Stimulated activated CD8-positive, alpha-beta memory T cell treated with anti-CD3 and anti-CD28 coated beads, Interleukin-2, amount 100 ng/mL, for 48 hours (primary cell): Measurements from ENCODE around the gene ARPP21.
"Not testable (repeated sequence)": the region's sequence is repeated elsewhere in the genome, so short reads cannot be mapped to it uniquely, and the experiment has no call there.

ENCODE experiments used
- DNase-seq, 2 donors: peaks; one replicate each; pipeline ENCODE4 v3.0.0-alpha.2; 2020; ENCODE audit warnings: low read depth in 2 of 2

Gene ARPP21

GRCh38 chr3:35639254-35640186 is at the start of gene ARPP21:
ARPP21 (plus strand) TSS chr3:35639525; CDS start chr3:35681752, 42,227 bp downstream.
- no peak for DNase-seq

DNA sequence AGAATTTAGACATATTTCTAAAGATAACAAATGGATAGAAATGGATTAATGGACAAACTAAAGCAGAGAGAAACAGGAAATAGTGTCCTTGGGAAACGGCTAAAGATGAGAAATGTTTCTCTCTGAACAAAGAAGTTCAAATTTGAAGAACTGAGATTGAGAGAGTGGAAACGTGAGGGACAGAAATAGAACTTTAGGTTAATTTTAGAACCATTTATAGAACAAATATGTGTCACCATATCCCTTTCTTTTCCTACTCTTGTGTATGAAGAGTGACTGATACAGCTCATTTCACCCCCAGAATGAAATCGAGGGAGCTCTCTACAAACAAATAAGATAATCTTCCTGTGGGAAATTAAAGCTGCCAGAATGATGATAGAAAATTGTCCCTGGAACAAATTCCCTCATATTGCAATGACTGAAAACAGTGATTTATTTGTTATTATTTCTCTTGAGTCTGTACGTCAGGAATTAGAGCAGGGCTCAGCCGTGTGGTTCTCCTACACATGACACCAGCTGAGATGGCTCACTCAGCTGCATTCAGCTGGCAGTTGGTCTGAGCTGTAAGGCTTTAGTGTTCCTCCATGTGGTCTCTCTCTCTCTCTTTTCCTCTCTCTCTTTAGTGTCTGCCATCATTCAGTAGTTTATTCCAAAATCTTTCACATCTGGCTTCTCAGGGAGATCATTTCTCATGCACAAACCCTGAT is 46.6 kb upstream of the ARPP21 start:
- DNase-seq: no peak

GRCh38 chr3:35594739-35595138 is 44.6 kb upstream of the ARPP21 start:
- DNase-seq: no peak

DNA sequence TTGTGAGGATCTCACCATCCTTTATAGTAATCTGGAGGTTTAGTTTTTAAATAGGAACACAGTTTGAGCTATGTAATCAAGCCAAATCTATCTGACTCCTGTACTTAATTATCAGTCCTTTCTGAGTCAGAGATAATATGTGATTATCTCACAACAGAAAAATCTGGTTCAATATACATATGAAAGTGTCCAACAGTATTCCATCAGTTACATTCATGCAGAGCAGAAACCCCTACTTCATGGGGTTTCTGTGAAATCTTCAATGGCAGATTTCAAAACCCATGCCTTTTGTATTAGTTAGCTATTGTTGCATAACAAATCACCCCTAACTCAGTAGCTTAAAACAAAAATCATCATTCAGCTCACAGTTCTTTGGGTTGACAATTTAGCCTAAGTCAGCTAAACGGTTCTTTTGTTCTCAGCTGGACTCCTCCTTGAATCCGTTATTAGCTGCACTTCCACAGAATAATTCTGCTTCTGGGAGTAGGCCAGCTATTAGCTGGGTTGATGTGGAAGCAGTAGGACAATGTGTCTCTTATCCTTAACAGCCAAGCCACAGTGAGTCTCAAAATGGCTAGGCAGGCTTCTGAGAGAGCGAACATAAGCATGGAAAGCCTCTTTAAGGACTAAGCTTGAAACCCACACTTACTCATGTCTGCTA is 42.9 kb upstream of the ARPP21 start:
- no peak for DNase-seq

DNA sequence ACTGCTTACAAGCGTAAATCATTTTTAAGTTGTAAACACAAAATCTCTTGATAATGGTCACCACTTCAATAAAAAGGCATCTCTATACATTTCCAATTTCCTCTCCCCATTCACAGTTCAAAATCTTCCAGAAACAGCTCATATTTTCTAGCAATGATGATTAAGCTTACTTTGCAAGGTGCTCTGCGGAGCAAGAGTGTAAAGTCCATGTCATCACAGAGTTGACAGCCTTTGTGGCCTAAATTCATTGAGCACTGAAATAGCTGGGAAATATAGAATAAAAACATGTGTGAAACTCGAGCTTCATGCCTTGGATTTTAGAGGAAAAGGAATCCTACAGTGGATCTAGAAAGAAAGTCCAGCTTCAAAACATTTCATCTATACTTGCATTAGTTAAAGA is 41.8 kb upstream of the ARPP21 start:
- DNase-seq: no peak

- no peak for DNase-seq
Measured at GRCh38 chr3:35598804-35599203, 40.5 kb upstream of the ARPP21 start.

- no peak for DNase-seq
Measured at GRCh38 chr3:35601959-35602358, 37.4 kb upstream of the ARPP21 start.

GRCh38 chr3:35602395-35602936 is 36.9 kb upstream of the ARPP21 start:
- no peak for DNase-seq

DNA sequence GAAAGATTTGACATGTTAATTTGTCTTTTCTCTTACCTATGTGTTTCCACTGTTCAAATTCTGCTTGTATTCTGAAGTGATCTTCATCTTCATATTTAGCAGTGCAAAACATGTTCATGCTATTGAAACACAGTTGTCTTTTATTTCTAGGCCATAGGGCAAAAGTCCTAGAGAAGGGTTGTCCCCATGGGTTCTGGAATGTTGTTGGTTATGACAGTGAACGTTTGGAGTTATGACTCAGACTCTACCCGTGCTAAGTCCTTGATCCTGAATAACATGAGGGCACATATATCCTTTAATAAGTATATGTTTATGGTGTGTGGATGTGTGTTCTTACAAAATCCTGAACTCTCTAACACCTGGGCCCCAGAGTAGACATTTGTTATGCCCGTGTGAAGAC is 23.0 kb upstream of the ARPP21 start:
- no peak for DNase-seq

DNA sequence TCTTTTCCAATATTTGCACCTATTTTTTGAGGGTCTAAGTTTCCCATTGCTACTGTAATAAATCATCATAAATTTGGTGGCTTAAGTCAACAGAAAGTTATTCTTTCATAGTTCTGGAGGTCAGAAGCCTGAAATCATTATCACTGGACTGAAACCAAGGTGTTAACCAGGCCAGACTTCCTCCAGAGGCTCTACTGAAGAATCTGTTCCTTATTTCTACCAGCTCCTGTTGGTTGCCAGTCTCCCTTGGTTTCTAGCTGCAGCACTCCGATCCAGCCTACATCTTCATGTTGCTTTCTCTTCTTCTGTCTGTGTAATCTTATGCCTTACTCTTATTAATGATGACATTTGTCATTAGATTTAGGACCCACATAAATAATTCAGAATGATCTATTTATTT is 22.0 kb upstream of the ARPP21 start:
- DNase-seq: no peak

DNA sequence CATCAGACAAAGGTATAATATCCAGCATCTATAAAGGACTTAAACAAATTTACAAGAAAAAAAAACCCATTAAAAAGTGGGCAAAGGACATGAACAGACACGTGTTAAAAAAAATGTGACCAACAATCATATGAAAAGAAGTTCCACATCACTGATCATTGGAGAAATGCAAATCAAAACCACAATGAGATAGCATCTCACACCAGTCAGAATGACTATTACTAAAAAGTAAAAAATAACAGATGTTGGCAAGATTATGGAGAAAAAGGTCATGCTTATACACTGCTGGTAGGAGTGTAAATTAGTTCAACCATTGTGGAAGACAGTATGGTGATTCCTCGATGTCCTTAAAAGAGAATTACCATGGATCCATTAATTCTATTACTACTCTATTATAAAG is 19.1 kb upstream of the ARPP21 start:
- DNase-seq: not testable (repeated sequence)

DNA sequence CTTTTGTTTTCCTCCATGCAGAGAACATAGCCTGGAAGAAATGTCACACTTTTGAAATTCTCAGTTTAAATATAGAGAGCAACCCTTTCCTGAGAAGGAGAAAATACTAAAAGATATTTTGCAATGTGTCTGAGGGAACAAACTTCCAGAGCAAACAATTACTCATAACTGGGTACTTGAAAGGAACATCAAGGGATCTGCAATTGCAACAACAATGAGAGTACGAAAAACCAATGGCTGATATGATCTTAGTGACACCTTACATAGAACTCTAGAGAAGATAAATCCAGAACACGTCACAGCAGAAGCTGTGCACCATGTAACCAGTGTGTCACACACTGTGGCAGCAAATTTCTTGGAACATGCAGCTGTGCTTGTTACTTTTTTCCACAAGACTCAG is 14.6 kb upstream of the ARPP21 start:
- DNase-seq: no peak

- no peak for DNase-seq
Measured at GRCh38 chr3:35633332-35634124, 5.8 kb upstream of the ARPP21 start.

DNA sequence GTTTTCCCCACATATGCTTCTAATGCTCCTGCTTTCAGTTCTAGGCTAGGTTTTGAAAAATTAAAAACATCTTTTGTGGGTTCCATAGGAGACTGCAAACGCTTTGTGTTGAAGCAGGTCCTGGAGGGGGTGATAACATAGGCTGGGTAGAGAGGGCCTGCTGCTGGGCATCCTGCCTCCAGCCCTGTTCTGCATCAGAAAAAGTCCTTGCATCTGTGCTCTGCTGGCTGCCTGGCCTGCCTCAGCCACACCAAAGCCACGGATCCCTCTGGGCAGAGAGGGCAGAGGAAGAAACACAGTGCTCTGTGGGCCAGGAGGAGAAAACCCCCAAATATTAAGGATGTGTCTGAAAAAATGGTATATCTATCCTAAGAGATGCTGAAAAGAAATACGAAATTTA is 3.9 kb upstream of the ARPP21 start:
- DNase-seq: no peak

DNA sequence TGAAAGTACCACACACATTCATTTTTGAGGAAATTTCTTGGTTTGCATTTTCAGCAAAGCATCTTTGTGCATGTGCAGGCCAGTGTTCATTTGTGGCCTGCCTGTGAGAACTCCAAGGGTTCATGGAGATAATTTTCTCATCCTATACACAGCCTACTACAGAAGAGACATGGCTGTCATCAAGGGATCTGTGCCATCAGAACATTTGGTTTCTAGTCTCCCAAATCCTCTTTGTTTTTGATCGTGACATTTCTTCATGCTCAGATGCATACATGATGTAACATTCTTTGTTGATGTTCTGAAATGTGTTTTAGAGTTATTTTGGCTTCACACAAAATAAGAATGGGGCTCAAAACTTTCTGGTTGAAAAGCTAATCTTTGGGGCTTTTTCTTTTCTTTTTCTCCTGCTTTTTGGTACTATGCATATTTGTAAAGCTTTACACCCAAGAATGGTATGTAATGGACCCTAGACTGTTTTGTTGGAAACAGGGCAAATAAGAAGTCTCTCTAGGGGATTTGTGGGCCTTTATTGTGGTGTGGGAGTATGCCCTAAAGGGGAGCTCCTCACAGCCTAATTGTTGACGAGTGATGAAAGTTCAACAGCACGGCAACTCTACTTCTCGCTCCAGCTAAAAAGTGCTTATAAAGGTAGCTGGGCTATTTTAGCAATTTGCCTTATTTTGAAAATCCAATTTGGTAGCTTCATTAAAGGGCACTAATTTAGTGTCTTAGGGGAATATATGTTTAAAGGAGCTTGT is 3.2 kb upstream of the ARPP21 start:
- no peak for DNase-seq

GRCh38 chr3:35638251-35638979 is 910 bp upstream of the ARPP21 start:
- no peak for DNase-seq

DNA sequence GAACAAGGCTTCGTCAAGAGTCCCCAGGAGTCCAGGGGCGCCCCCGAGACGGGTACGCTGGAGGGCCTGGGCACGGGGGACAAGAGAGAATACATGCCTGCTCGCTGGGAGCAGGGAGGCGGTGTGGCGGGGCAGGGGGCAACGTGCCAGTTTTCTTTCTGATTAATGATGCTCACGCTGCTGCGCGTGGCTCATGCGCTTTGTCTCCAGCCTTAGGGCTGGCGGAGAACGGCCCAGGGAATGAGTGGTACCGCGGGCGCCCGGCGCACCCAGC is 408 bp upstream of the ARPP21 start:
- no peak for DNase-seq

DNA sequence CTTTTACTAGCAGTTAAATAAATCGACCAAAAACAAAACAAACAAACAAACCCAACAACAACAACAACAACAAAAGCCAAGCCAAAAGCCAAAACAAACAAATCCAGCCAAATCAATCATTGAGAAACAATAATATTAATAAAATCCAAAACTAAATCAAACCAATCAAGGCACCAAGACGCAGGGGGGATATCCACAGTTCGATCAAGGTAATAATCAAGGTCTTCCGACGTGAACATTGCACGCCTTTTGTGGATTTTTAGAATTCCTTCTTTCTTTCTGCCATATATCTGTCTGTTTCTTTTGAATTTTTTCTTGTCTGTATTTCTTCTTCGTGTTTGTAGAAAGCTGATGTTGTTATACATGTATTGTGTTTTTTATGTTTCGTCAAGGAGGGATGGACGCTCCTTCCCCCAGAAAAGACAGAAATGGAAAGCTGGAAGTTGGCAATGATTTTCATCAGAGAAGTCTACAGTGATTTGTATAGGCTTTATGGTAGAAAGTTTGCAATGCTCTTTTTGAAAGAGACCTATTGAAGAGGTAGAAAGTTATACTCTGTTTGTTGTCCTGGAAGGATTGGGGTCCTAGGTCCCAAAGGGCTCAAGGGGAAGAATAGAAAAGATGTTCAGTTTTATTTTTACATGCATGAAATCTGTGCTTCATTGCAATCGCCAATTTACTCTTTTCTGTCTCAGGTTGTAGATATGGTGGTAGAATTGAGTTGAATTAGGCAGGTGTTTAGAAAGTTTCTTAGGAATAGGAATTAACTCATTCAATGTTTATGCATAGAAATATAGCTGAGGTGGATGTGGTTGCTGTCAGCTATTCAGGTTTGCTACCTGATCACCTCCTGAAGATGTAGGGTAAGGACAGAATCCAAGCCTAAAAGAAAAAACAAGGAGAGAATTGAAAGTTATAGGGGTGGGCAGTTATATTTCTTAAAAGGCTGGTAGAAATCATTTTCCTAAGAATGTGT is 1.2 kb downstream of the ARPP21 start:
- DNase-seq: no peak

GRCh38 chr3:35641331-35641730 is 2.0 kb downstream of the ARPP21 start:
- DNase-seq: no peak
